Mesenchymal stem cell (in vitro differentiated cells and primary cell): ENCODE results near the gene ERC2.

Experiments
- DNase-seq: peaks from one replicate; pipeline ENCODE4 v3.0.0-alpha.2; 2013
- H2AFZ ChIP-seq: one replicate; pipeline ENCODE4 v1.6.1; 2013; ENCODE audit warnings: low read depth, mild to moderate bottlenecking, control low read depth, inconsistent platforms, low read length, moderate library complexity
- H2AK5ac ChIP-seq: 2 replicates; pipeline ENCODE4 v1.6.1; 2013; ENCODE audit warnings: low read length, moderate library complexity, mild to moderate bottlenecking, inconsistent platforms; ENCODE audit not compliant: severe bottlenecking
- H2BK120ac ChIP-seq: one replicate; pipeline ENCODE4 v1.6.1; 2013; ENCODE audit warnings: low read depth, mild to moderate bottlenecking, inconsistent platforms, low read length, moderate library complexity
- H2BK12ac ChIP-seq, 2 experiments: one replicate each; pipeline ENCODE4 v1.6.1; 2013; ENCODE audit warnings: inconsistent platforms in 2 of 2, low read length in 2 of 2, mild to moderate bottlenecking in 2 of 2, moderate library complexity in 2 of 2, control low read depth in 1 of 2
- H2BK15ac ChIP-seq: one replicate; pipeline ENCODE4 v1.6.1; 2013; ENCODE audit warnings: mild to moderate bottlenecking, low read depth, inconsistent platforms; ENCODE audit not compliant: poor library complexity, severe bottlenecking
- H2BK5ac ChIP-seq: 2 replicates; pipeline ENCODE4 v1.6.1; 2013; ENCODE audit warnings: low read depth, mild to moderate bottlenecking, low read length, control low read depth, inconsistent platforms; ENCODE audit not compliant: poor library complexity, severe bottlenecking
- H3K14ac ChIP-seq, 2 experiments: one replicate each; pipeline ENCODE4 v1.6.1; 2013; ENCODE audit warnings: inconsistent platforms in 2 of 2, low read length in 2 of 2, control low read depth in 1 of 2, mild to moderate bottlenecking in 1 of 2, moderate library complexity in 1 of 2
- H3K18ac ChIP-seq, 2 experiments: one replicate each; pipeline ENCODE4 v1.6.1; 2013; ENCODE audit warnings: inconsistent platforms in 2 of 2, low read length in 2 of 2, control low read depth in 1 of 2, low read depth in 1 of 2, mild to moderate bottlenecking in 1 of 2
- H3K23ac ChIP-seq, 2 experiments: one replicate each; pipeline ENCODE4 v1.6.1; 2013; ENCODE audit warnings: inconsistent platforms in 2 of 2, low read length in 2 of 2, mild to moderate bottlenecking in 2 of 2, moderate library complexity in 2 of 2, control low read depth in 1 of 2
- H3K27ac ChIP-seq: 2 replicates; pipeline ENCODE4 v1.5.1; 2013; ENCODE audit warnings: mild to moderate bottlenecking, moderate library complexity, low read length, control low read depth, inconsistent platforms; ENCODE audit not compliant: poor library complexity, severe bottlenecking
- H3K27me3 ChIP-seq, 2 experiments: 2 replicates each; pipeline versions ENCODE4 v1.6.1 to v1.7.0; 2013; ENCODE audit warnings: low read length in 2 of 2, mild to moderate bottlenecking in 2 of 2, moderate library complexity in 2 of 2, control low read depth in 1 of 2, inconsistent platforms in 1 of 2; ENCODE audit not compliant: control insufficient read depth in 1 of 2, insufficient read depth in 1 of 2
- H3K36me3 ChIP-seq, 2 experiments: 2 replicates each; pipeline versions ENCODE4 v1.6.1 to v1.7.0; 2013; ENCODE audit warnings: low read length in 2 of 2, control low read depth in 1 of 2, inconsistent platforms in 1 of 2, low read depth in 1 of 2, mild to moderate bottlenecking in 1 of 2; ENCODE audit not compliant: insufficient read depth in 2 of 2, control insufficient read depth in 1 of 2
- H3K4ac ChIP-seq, 2 experiments: one replicate each; pipeline ENCODE4 v1.6.1; 2013; ENCODE audit warnings: inconsistent platforms in 2 of 2, low read length in 2 of 2, mild to moderate bottlenecking in 2 of 2, moderate library complexity in 2 of 2, control low read depth in 1 of 2, low read depth in 1 of 2
- H3K4me1 ChIP-seq: 2 replicates; pipeline ENCODE4 v1.6.1; 2013; ENCODE audit warnings: low read depth, low read length, control low read depth; ENCODE audit not compliant: control insufficient read depth, insufficient read depth
- H3K4me2 ChIP-seq: 2 replicates; pipeline ENCODE4 v1.6.1; 2013; ENCODE audit warnings: low read length, mild to moderate bottlenecking, inconsistent platforms; ENCODE audit not compliant: poor library complexity, severe bottlenecking
- H3K4me3 ChIP-seq, 2 experiments: 2 replicates each; pipeline versions ENCODE4 v1.5.1 to v1.7.0; 2013; ENCODE audit warnings: low read length in 2 of 2, mild to moderate bottlenecking in 2 of 2, control low read depth in 1 of 2, low read depth in 1 of 2; ENCODE audit not compliant: insufficient read depth in 1 of 2
- H3K79me1 ChIP-seq: replicated peaks from 2 replicates; pipeline ENCODE4 v1.6.1; 2013; ENCODE audit warnings: mild to moderate bottlenecking, control low read depth, low read length, inconsistent platforms; ENCODE audit not compliant: poor library complexity, severe bottlenecking
- H3K9ac ChIP-seq: 2 replicates; pipeline ENCODE4 v1.7.0; 2013; ENCODE audit warnings: mild to moderate bottlenecking, low read length, moderate library complexity
- H3K9me3 ChIP-seq: 2 replicates; pipeline ENCODE4 v1.7.0; 2013; ENCODE audit warnings: mild to moderate bottlenecking, low read length; ENCODE audit not compliant: control insufficient read depth
- H4K8ac ChIP-seq: one replicate; pipeline ENCODE4 v1.6.1; 2013; ENCODE audit warnings: inconsistent platforms, mild to moderate bottlenecking, low read length, moderate library complexity
- H4K91ac ChIP-seq: one replicate; pipeline ENCODE4 v1.6.1; 2013; ENCODE audit warnings: mild to moderate bottlenecking, low read length, inconsistent platforms
- WGBS: methylation state at CpG from one replicate; pipeline ENCODE4 v1.1.7; 2013; ENCODE audit warnings: mixed read lengths; 5-methylcytosine and 5-hydroxymethylcytosine counted together

Gene ERC2

DNA sequence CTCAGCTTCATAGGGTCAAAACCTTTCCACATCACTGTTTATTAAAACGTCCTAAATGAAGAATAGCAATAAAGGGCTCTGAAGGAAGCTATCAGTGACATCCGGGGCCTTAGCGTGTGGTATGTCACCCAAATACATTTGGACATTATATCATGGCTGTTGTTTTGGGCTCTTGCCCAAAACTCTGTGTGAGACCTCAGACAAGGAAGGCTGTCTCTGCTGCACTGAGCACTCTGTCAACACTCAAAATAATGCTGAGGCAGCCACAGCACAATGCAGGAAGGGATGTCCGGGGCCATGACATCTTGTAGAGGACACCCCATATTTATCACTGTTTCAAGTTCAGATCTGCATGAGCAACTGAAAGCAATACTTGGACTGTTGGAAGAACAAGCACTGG lies 687.4 kb downstream of the ERC2 start:
- H3K18ac ChIP-seq, result no peak overlapping the region
- H2BK15ac ChIP-seq, result no peak overlapping the region
- H3K27ac ChIP-seq, result no peak overlapping the region
- no peak for DNase-seq
- no peak overlapping the region for H3K4me3 ChIP-seq
- H2AK5ac ChIP-seq, result no peak overlapping the region
- 84% methylated on average over 4 of the region's 4 CpGs for WGBS
- H3K4me1 ChIP-seq, result no peaks in the 10 kb centered on the region
- no peak overlapping the region for H4K8ac ChIP-seq
- H2BK12ac ChIP-seq, result peak overlapping the region; percentile 24 to 49
- no peak overlapping the region for H2BK5ac ChIP-seq
- H2AFZ ChIP-seq, result no peak overlapping the region
- H3K4ac ChIP-seq, result no peak overlapping the region
- H3K79me1 ChIP-seq, result no peaks in the 10 kb centered on the region
- no peak overlapping the region for H2BK120ac ChIP-seq
- no peak overlapping the region for H3K9ac ChIP-seq
- H4K91ac ChIP-seq, result no peak overlapping the region
- no peak overlapping the region for H3K23ac ChIP-seq
- no peak overlapping the region for H3K4me2 ChIP-seq
- no peaks in the 10 kb centered on the region for H3K36me3 ChIP-seq
- no peaks in the 10 kb centered on the region for H3K9me3 ChIP-seq
- H3K27me3 ChIP-seq, result peaks cover 0 to 3% of the 10 kb centered on the region in 2 experiments
- H3K14ac ChIP-seq, result no peak overlapping the region

DNA sequence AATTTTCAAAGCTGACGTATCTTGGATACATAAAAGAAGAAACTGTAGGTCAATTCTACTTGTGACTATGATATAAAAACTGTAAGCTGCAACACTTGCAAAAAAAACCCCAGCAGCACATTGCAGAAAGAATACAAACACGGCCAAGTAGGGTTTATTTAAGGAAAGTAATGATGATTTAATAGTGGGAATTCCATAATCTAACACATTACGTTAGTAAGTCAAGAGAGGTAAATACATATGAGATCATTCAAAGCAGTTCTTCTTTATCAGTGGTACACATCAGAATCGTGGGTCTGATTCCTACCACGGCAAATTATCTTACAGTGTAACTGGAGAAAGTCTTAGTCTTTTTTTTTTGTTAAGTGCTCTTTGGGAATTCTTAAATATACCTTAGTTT lies 688.7 kb downstream of the ERC2 start:
- H3K4me3 ChIP-seq, result no peak overlapping the region
- no peaks in the 10 kb centered on the region for H3K36me3 ChIP-seq
- no peak overlapping the region for H2BK12ac ChIP-seq
- no peak overlapping the region for H2BK120ac ChIP-seq
- DNase-seq, result no peak
- no peak overlapping the region for H3K23ac ChIP-seq
- no peak overlapping the region for H3K18ac ChIP-seq
- no peak overlapping the region for H3K9ac ChIP-seq
- H2AFZ ChIP-seq, result no peak overlapping the region
- H2BK15ac ChIP-seq, result no peak overlapping the region
- H2AK5ac ChIP-seq, result no peak overlapping the region
- H2BK5ac ChIP-seq, result no peak overlapping the region
- no peaks in the 10 kb centered on the region for H3K27me3 ChIP-seq
- no peak overlapping the region for H3K14ac ChIP-seq
- no peak overlapping the region for H4K91ac ChIP-seq
- H3K4ac ChIP-seq, result no peak overlapping the region
- H4K8ac ChIP-seq, result no peak overlapping the region
- no peaks in the 10 kb centered on the region for H3K79me1 ChIP-seq
- H3K9me3 ChIP-seq, result no peaks in the 10 kb centered on the region
- H3K4me1 ChIP-seq, result no peaks in the 10 kb centered on the region
- WGBS, result 85% methylated on average over 2 of the region's 5 CpGs
- H3K4me2 ChIP-seq, result no peak overlapping the region
- H3K27ac ChIP-seq, result no peak overlapping the region

DNA sequence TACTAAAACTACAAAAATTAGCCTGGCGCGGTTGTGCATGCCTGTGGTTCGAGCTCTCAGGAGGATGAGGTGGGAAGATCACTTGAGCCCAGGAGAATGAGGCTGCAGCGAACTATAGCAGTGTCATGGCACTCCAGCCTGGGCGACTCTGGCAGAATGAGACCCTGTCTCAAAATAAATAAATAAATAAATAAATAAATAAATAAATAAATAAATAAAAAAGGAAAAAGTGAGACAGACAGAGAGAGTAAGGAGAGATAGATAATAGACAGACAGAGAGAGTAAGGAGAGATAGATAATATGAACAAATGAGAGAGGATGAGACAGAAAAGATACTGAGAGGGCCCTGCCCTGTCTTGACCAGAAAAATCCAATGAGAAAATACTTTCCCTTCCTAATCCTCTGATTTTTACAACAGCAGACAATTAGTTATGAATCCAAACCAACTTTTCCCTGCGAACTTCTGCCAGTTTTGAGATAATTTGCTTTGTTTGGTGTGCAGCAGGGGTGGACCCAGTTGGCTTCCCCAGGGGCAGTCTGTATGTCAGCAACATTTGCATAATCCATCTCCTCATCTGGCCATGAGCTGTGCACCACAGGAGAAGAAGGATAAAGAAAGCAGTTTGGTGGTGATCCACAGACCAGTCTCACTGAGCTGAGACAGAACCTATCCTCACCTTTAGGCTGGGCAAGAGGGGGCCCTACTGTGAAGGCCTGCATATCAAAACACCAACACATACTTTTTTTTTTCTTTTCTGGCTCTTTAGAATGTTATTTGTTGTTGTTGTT lies 692.7 kb downstream of the ERC2 start:
- Histone ChIP-seq H3K9ac (no peak overlapping the region), H3K79me1 (no peaks in the 10 kb centered on the region), H3K4me2 (no peak overlapping the region), H2BK15ac (no peak overlapping the region), H2AFZ (no peak overlapping the region), H3K14ac (no peak overlapping the region), H3K9me3 (no peaks in the 10 kb centered on the region), H3K18ac (peak overlapping the region in 1 of 2 experiments; percentile 33), H3K4me3 (no peak overlapping the region), H3K27me3 (no peaks in the 10 kb centered on the region), H2BK5ac (no peak overlapping the region), H3K4me1 (no peaks in the 10 kb centered on the region), H3K36me3 (no peaks in the 10 kb centered on the region), H3K23ac (no peak overlapping the region), H2BK120ac (peak overlapping the region; percentile 49), H2BK12ac (no peak overlapping the region), H3K27ac (no peak overlapping the region), H2AK5ac (no peak overlapping the region), H4K8ac (peak overlapping the region; percentile 28), H4K91ac (no peak overlapping the region), H3K4ac (no peak overlapping the region)
- DNase-seq, result no peak
- WGBS, result 90% methylated on average over 5 of the region's 6 CpGs

DNA sequence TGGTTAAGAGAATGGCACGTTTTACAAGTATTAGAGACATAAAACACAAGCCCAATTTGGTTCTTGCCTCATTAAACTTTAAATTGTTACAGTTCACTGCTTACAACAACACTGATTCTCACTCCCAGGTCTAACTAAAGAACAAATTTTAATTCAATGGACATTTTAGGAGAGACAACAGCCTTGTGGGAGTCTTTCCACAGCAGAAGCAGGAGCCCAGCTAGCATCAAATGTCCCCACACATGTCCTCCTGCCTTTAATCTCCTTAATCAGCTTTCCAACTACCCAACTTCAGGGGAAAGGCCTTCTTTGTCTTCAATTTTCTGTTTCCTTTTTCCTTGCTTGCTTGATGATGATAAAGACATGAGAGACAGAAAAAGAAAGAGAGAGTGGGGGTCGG lies 693.4 kb downstream of the ERC2 start:
- Histone ChIP-seq H2AFZ (no peak overlapping the region), H3K9me3 (no peaks in the 10 kb centered on the region), H3K23ac (no peak overlapping the region), H3K79me1 (no peaks in the 10 kb centered on the region), H2BK5ac (no peak overlapping the region), H3K27me3 (no peaks in the 10 kb centered on the region), H3K4me2 (no peak overlapping the region), H3K9ac (no peak overlapping the region), H3K4me3 (no peak overlapping the region), H3K4ac (no peak overlapping the region), H4K8ac (no peak overlapping the region), H2BK120ac (no peak overlapping the region), H2BK15ac (no peak overlapping the region), H3K36me3 (no peaks in the 10 kb centered on the region), H3K14ac (no peak overlapping the region), H2BK12ac (no peak overlapping the region), H2AK5ac (no peak overlapping the region), H3K27ac (no peak overlapping the region), H3K4me1 (no peaks in the 10 kb centered on the region), H4K91ac (no peak overlapping the region), H3K18ac (no peak overlapping the region)
- WGBS, result 85% methylated on average over 2 of the region's 2 CpGs
- DNase-seq, result no peak
